Activated naive CD8-positive, alpha-beta T cell treated with anti-CD3 and anti-CD28 coated beads for 36 hours (primary cell): ENCODE measurements around the gene MSL2. TPM values are rescaled to one million over a fixed set of nuclear protein-coding genes. Genes with fewer than 3 reads are reported as not detected.
"Not testable (repeated sequence)": the region's sequence is repeated elsewhere in the genome, so short reads cannot be mapped to it uniquely, and the experiment has no call there.

Source experiments
- DNase-seq: peaks from one replicate; pipeline ENCODE4 v3.0.0; 2021
- H3K27ac Mint-ChIP-seq: one replicate; pipeline ENCODE4 v1.8.0; 2022; ENCODE audit warnings: mild to moderate bottlenecking, moderate library complexity, mixed read lengths
- H3K27me3 Mint-ChIP-seq: one replicate; pipeline ENCODE4 v1.8.0; 2022; ENCODE audit warnings: mild to moderate bottlenecking, mixed read lengths
- H3K36me3 Mint-ChIP-seq: one replicate; pipeline ENCODE4 v1.8.0; 2021; ENCODE audit warnings: mild to moderate bottlenecking, mixed read lengths
- H3K4me1 Mint-ChIP-seq: one replicate; pipeline ENCODE4 v1.8.0; 2021; ENCODE audit warnings: mixed read lengths
- H3K4me3 Mint-ChIP-seq: one replicate; pipeline ENCODE4 v1.8.0; 2022; ENCODE audit warnings: mild to moderate bottlenecking, moderate library complexity, mixed read lengths
- H3K9me3 Mint-ChIP-seq: one replicate; pipeline ENCODE4 v1.8.0; 2022; ENCODE audit warnings: mixed read lengths
- total RNA-seq, 2 experiments: library from RNA; stranded (reverse); gene quantifications; one replicate each; pipeline ENCODE4 v1.2.3, GENCODE V29; 2021

MSL2 gene
- 10 to 100 TPM; 44.0 to 44.1 TPM for total RNA-seq

DNA sequence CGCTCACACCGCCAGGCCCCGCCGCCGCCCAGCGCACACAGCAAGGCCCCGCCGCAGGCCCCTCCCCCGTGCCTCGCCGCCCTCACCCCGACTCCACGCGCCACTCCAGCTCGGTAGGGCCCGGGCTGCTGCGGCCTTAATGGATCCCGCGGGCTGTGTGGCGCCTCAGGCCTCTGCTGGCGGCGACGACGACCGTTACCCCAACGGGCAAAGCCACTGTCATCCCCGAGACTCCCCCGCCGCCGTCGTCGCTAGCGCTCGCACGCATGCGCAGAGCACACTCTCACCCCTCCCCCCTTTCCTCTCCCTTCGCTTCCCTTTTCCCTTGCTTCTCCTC is at the start of gene MSL2:
Gene MSL2 (minus strand): TSS at position 272 of the 337 bp plus-strand sequence. CDS start 1,222 bp downstream, outside the sequence.
- Mint-ChIP-seq H3K9me3 (peaks cover 4% of the 10 kb centered on the region), H3K27ac (peak within 1 kb of the TSS; percentile 98), H3K36me3 (peaks cover 42% of the 10 kb centered on the region), H3K27me3 (peaks cover 4% of the 10 kb centered on the region), H3K4me1 (peaks cover 37% of the 10 kb centered on the region), H3K4me3 (peak within 1 kb of the TSS; percentile 87)
- DNase-seq, result peak; percentile 83

GRCh38 chr3:136245691-136246090 is 49.6 kb upstream of the MSL2 start:
- Mint-ChIP-seq H3K4me1 (peaks cover 3% of the 10 kb centered on the region), H3K36me3 (no peaks in the 10 kb centered on the region), H3K27me3 (no peaks in the 10 kb centered on the region), H3K4me3 (no peak overlapping the region), H3K27ac (no peak overlapping the region), H3K9me3 (no peaks in the 10 kb centered on the region)
- DNase-seq, result no peak

- DNase-seq, result no peak
- H3K9me3 Mint-ChIP-seq, result no peaks in the 10 kb centered on the region
- no peak overlapping the region for H3K27ac Mint-ChIP-seq
- no peak overlapping the region for H3K4me3 Mint-ChIP-seq
- H3K27me3 Mint-ChIP-seq, result no peaks in the 10 kb centered on the region
- no peaks in the 10 kb centered on the region for H3K36me3 Mint-ChIP-seq
- H3K4me1 Mint-ChIP-seq, result no peaks in the 10 kb centered on the region
These were observed 43.0 kb upstream of the MSL2 start for GRCh38 chr3:136239094-136239493.

DNA sequence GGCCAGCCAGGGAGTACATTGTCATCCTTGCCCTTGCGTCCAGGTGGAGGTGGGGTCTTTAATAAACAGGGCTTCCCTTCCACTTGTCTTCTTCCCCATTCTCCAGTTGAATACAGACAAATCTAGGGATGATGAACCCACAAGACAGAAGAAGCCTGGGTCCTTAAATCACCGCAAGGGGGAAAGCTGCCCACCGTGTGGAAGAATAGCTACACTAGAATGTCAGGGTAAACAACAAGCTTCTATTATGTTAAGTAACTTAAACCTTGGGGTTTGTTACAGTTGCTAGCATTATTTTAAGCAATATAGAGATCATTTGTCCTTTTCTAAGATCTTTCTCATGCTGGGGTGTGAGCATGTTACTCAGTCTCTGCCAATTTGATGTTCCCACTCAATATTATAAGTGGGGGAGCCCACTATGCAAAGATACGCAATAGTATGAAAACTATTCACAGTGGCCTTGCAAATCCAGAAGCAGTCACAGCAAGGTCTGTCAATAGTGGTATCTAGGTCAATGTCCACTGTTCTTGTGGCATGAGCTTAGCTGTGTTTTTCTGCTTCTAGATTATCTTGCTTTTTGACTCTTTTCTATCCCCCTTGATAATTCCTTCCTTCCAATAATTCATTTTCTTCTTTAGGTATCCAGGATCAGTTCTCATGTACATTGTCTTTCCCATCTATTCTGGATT is 42.0 kb upstream of the MSL2 start:
- Mint-ChIP-seq H3K9me3 (no peaks in the 10 kb centered on the region), H3K36me3 (no peaks in the 10 kb centered on the region), H3K27ac (no peak overlapping the region), H3K4me3 (no peak overlapping the region), H3K27me3 (no peaks in the 10 kb centered on the region), H3K4me1 (no peaks in the 10 kb centered on the region)
- DNase-seq, result no peak

DNA sequence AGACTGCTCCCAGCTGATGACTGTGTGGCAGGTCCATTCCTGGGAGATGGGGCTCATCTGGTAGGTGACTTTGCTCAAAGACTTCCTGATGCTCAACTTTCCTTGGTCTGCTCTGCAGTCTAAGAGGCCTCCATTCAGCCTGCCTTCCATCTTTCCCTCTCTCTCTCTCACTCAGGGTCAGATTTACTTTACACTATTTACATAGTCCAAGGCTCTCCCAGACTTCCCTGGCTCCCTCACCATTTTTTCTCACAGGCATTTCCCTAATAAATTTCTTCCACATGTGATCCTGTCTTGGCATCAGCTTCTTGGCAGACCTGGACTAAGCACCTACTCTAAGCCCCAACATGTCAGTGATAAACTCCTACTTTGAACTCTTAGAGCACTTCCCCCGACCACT is 41.0 kb upstream of the MSL2 start:
- no peak for DNase-seq
- no peaks in the 10 kb centered on the region for H3K27me3 Mint-ChIP-seq
- H3K36me3 Mint-ChIP-seq, result no peaks in the 10 kb centered on the region
- H3K4me1 Mint-ChIP-seq, result no peaks in the 10 kb centered on the region
- H3K27ac Mint-ChIP-seq, result no peak overlapping the region
- no peaks in the 10 kb centered on the region for H3K9me3 Mint-ChIP-seq
- H3K4me3 Mint-ChIP-seq, result no peak overlapping the region

GRCh38 chr3:136236109-136236508 is 40.0 kb upstream of the MSL2 start:
- no peaks in the 10 kb centered on the region for H3K9me3 Mint-ChIP-seq
- no peak overlapping the region for H3K27ac Mint-ChIP-seq
- no peaks in the 10 kb centered on the region for H3K4me1 Mint-ChIP-seq
- no peaks in the 10 kb centered on the region for H3K27me3 Mint-ChIP-seq
- DNase-seq, result no peak
- no peaks in the 10 kb centered on the region for H3K36me3 Mint-ChIP-seq
- H3K4me3 Mint-ChIP-seq, result no peak overlapping the region

DNA sequence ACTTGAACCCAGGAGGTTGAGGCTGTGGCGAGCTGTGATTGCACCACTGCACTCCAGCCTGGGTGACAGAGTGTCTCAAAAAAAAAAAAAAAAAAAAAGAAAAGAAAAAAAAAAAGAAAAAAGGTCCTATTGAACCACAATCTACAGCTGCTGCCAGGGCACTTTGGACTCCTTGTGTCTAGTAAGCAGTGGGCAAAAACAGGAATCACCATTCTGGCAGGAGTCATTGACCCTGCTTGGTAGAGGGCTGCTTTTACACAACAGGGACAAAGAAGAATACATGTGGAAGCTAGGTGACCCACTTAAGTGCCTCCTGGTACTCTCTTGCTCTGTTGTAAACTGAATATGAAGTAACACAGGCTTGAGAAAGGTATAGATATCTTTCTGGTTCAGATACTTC is 39.4 kb upstream of the MSL2 start:
- DNase-seq, result no peak
- H3K27me3 Mint-ChIP-seq, result no peaks in the 10 kb centered on the region
- H3K27ac Mint-ChIP-seq, result no peak overlapping the region
- no peak overlapping the region for H3K4me3 Mint-ChIP-seq
- H3K9me3 Mint-ChIP-seq, result no peaks in the 10 kb centered on the region
- H3K36me3 Mint-ChIP-seq, result no peaks in the 10 kb centered on the region
- H3K4me1 Mint-ChIP-seq, result no peaks in the 10 kb centered on the region

DNA sequence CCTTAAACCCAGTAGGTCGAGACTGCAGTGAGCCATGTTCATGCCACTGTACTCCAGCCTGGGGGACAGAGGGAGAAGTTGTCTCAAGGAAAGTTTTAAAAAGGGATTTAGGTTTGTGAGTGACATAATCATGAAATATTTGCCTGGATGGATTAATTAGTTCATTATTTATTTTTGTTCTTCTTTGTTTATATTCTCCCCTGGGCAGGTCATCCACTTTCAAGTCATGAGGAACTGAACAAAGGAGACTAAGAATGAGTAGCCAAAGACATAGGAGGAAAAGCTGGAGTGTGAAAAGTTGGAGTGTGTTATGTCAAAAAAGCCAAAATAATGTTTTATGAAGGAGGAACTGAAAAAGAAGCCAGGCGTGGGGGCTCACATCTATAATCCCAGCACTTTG is 36.3 kb upstream of the MSL2 start:
- no peaks in the 10 kb centered on the region for H3K4me1 Mint-ChIP-seq
- H3K9me3 Mint-ChIP-seq, result no peaks in the 10 kb centered on the region
- no peaks in the 10 kb centered on the region for H3K27me3 Mint-ChIP-seq
- no peak overlapping the region for H3K27ac Mint-ChIP-seq
- H3K4me3 Mint-ChIP-seq, result no peak overlapping the region
- H3K36me3 Mint-ChIP-seq, result no peaks in the 10 kb centered on the region
- no peak for DNase-seq

DNA sequence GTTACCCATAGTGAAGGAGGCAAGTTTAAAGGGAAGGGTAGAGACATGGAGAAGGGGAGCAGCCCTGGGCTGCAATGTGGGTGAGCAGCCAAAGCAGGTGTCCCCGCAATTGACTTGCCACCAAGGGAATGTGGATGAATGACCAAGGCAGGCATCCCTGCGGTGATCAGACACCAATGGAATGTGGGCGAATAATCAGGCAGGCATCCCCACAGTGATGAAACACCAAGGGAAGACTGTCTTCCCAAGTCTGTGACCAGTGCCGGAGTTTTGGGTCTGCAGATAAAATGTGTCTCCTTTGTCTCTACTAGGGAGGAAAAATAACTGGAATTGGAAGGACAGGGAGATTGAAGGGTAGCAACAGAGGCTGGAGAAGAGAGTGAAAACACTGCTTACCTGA is 26.6 kb upstream of the MSL2 start:
- not testable (repeated sequence) for H3K4me1 Mint-ChIP-seq, DNase-seq, H3K36me3 Mint-ChIP-seq, H3K27me3 Mint-ChIP-seq, H3K27ac Mint-ChIP-seq, H3K4me3 Mint-ChIP-seq
- peaks cover 11% of the 10 kb centered on the region for H3K9me3 Mint-ChIP-seq

- Mint-ChIP-seq H3K4me1 (no peaks in the 10 kb centered on the region), H3K4me3 (no peak overlapping the region), H3K27ac (no peak overlapping the region), H3K36me3 (no peaks in the 10 kb centered on the region), H3K9me3 (no peaks in the 10 kb centered on the region), H3K27me3 (peaks cover 7% of the 10 kb centered on the region)
- no peak for DNase-seq
These were observed 15.4 kb upstream of the MSL2 start for GRCh38 chr3:136211547-136211946.

- no peaks in the 10 kb centered on the region for H3K9me3 Mint-ChIP-seq
- no peak overlapping the region for H3K27ac Mint-ChIP-seq
- no peak for DNase-seq
- H3K36me3 Mint-ChIP-seq, result no peaks in the 10 kb centered on the region
- H3K27me3 Mint-ChIP-seq, result peaks cover 13% of the 10 kb centered on the region
- H3K4me1 Mint-ChIP-seq, result no peaks in the 10 kb centered on the region
- H3K4me3 Mint-ChIP-seq, result no peak overlapping the region
These were observed 13.8 kb upstream of the MSL2 start for GRCh38 chr3:136209921-136210320.

DNA sequence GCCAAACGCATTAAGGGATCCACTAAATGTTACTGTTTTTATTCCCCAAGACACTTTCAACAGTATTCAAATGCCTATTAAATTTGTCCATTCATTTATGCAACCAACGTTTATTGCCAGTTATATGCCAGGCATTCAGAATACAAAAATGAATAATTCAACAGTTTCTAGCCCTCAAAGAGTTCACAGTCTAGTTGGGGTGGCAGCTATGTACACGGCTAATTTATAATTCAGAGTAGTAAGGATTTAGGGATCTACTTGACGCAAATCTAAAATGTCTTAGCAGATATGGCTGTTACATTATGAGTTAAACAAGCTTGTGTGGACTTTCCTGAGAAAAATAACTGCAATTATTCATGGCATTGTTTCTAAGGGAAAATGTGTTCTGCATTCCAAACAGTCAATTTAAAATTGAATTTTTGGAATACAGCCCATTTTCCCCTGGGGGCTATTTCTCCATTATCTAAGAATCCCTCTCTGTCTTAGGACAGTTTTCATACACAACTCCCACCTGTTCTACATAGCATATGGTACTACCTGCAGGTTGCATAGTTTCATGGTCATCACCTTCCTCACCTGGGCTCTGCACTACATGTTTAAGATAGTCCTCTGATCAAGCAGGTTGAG is 11.5 kb upstream of the MSL2 start:
- Mint-ChIP-seq H3K36me3 (no peaks in the 10 kb centered on the region), H3K4me1 (no peaks in the 10 kb centered on the region), H3K27ac (no peak overlapping the region), H3K27me3 (peaks cover 13% of the 10 kb centered on the region), H3K4me3 (no peak overlapping the region), H3K9me3 (no peaks in the 10 kb centered on the region)
- no peak for DNase-seq

DNA sequence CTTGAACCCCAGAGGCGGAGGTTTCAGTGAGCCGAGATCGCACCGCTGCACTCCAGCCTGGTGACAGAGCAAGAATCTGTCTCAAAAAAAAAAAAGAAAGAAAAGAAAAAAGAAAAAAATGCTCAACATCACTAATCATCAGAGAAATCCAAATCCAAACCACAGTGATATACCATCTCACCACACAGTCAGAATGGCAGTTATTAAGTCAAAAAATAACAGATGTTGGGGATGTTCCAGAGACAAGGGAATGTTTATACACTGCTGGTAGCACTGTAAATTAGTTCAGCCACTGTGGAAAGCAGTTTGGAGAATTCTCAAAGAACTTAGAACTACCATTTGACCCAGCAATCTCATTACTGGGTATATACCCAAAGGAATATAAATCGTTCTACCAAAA is 3.1 kb upstream of the MSL2 start:
- Mint-ChIP-seq H3K36me3 (peaks cover 18% of the 10 kb centered on the region), H3K4me1 (peaks cover 17% of the 10 kb centered on the region)
- H3K9me3 Mint-ChIP-seq, H3K27me3 Mint-ChIP-seq, H3K4me3 Mint-ChIP-seq, DNase-seq, H3K27ac Mint-ChIP-seq: not testable (repeated sequence)

DNA sequence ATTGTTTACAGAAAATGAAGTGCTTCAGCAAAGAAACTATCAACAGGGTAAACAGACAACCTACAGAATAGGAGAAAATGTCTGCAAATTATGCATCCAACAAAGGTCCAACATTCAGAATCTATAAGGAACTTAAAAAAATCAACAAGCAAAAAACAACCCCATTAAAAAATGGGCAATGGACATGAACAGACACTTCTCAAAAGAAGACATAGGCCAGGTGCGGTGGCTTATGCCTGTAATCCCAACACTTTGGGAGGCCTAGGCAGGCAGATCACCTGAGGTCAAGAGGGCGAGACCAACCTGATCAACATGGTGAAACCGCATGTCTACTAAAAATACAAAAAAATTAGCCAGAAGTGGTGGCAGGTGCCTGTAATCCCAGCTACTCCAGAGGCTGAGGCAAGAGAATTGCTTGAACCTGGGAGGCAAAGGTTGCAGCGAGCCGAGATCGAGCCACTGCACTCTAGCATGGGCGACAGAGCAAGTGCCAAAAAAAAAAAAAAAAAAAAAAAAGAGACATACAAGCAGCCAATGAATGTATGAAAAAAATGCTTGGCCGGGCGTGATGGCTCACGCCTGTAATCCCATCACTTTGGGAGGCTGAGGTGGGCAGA is 2.4 kb upstream of the MSL2 start:
- peaks cover 20% of the 10 kb centered on the region for H3K4me1 Mint-ChIP-seq
- not testable (repeated sequence) for H3K27ac Mint-ChIP-seq, DNase-seq, H3K4me3 Mint-ChIP-seq, H3K9me3 Mint-ChIP-seq, H3K27me3 Mint-ChIP-seq
- H3K36me3 Mint-ChIP-seq, result peaks cover 24% of the 10 kb centered on the region

DNA sequence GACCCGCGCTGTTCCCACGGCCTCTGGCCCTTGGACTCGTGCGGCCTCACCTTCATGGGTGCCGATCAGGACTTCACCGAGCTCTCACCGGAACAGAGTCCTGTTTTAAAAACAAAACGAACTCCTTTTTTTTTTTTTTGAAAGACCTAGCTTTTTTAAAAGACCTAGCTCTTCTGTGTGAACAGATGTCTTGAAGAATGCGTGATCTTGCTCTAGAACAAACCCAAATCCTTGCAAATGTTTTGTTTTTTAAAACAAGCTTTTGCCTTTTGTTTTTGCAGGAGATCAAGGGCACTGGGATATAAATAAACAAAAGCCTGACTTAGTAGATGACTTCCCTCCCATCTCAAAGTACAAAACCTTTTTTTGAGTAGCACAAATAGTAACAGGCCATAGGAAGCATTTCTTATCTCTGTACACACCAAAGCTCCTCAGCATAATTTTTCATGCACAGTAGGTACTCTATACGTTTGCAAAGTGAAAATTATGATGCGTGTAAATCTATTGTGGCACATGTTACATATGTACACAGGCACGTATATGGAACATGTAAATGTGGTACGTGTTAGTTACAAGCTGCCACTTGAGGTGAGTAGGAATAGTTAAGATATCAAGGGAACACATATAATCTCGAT is 1.1 kb upstream of the MSL2 start:
- peaks cover 4% of the 10 kb centered on the region for H3K9me3 Mint-ChIP-seq
- peak overlapping the region; percentile 87 for H3K4me3 Mint-ChIP-seq
- H3K4me1 Mint-ChIP-seq, result peaks cover 28% of the 10 kb centered on the region
- H3K36me3 Mint-ChIP-seq, result peaks cover 32% of the 10 kb centered on the region
- no peak for DNase-seq
- peak overlapping the region; percentile 98 for H3K27ac Mint-ChIP-seq
- peaks cover 4% of the 10 kb centered on the region for H3K27me3 Mint-ChIP-seq
